Measurements from ENCODE around the gene TMA7B. TPM values are rescaled to one million over a fixed set of nuclear protein-coding genes. Genes with fewer than 3 reads are reported as not detected.
A peak's percentile ranks its signal among the peaks of the same experiment; 100 is the strongest.

TMA7B gene
- total RNA-seq, 2 experiments from 2014 or later: 5.7 to 6.5 TPM

- Histone ChIP-seq H3K4me1 (ENCODE audit: insufficient read depth, low read length) (peaks cover 97% of the 10 kb centered on the region), H3K36me3 (ENCODE audit: insufficient read depth, low read length) (peaks cover 23% of the 10 kb centered on the region), H3K27ac (ENCODE audit: low read depth in 1 of 2, low read length in 2 of 2) (peak overlapping the region; percentile 54 to 87), H3K9me3 (ENCODE audit: control insufficient read depth in 1 of 2, insufficient read depth in 1 of 2, low read length in 2 of 2) (no peaks in the 10 kb centered on the region), H3K27me3 (ENCODE audit: control insufficient read depth in 1 of 2, insufficient read depth in 2 of 2, low read length in 2 of 2) (no peaks in the 10 kb centered on the region), H3K4me3 (ENCODE audit: low read length) (peak overlapping the region; percentile 5)
- intact Hi-C loops (cut with DNase I, micrococcal nuclease): no loop called here
- POLR2A ChIA-PET: interaction anchor here (0.7 to 2.9 kb wide), 9 partner anchors 10 to 36 kb away, joined by 3 to 18 read pairs (median 5); partner anchors contain the start of gene GRAP2
- peak overlapping the region; percentile 81 for H3K4me3 Mint-ChIP-seq
- H3K4me1 Mint-ChIP-seq (ENCODE audit: low read depth): peaks cover 87% of the 10 kb centered on the region
- no peak for TF ChIP-seq CTCF (IDR thresholded peaks at IDR 0.05)
- ATAC-seq (ENCODE audit: poor library complexity): no peak
- H3K27me3 Mint-ChIP-seq: no peaks in the 10 kb centered on the region
- CTCF ChIA-PET: interaction anchor here (1.0 to 1.5 kb wide), 4 partner anchors 9 to 88 kb away, joined by 3 read pairs; no protein-coding TSS in a partner anchor
- DNase-seq: peak in 2 of 14 experiments; percentile 42
- H3K9me3 Mint-ChIP-seq: no peaks in the 10 kb centered on the region
- peaks cover 39% of the 10 kb centered on the region for H3K36me3 Mint-ChIP-seq (ENCODE audit: low read depth)
- H3K27ac Mint-ChIP-seq: no peak overlapping the region
Measured at GRCh38 chr22:39936523-39937145, 23.6 kb upstream of the TMA7B start.

GRCh38 chr22:39937906-39938305, 22.3 kb upstream of the TMA7B start:
- H3K4me3 Mint-ChIP-seq: peak overlapping the region; percentile 81
- Histone ChIP-seq H3K9me3 (ENCODE audit: control insufficient read depth in 1 of 2, insufficient read depth in 1 of 2, low read length in 2 of 2) (no peaks in the 10 kb centered on the region), H3K36me3 (ENCODE audit: insufficient read depth, low read length) (peaks cover 23% of the 10 kb centered on the region), H3K4me3 (ENCODE audit: low read length) (no peak overlapping the region), H3K27me3 (ENCODE audit: control insufficient read depth in 1 of 2, insufficient read depth in 2 of 2, low read length in 2 of 2) (no peaks in the 10 kb centered on the region), H3K27ac (ENCODE audit: low read depth in 1 of 2, low read length in 2 of 2) (peak overlapping the region; percentile 54 to 87), H3K4me1 (ENCODE audit: insufficient read depth, low read length) (peaks cover 95% of the 10 kb centered on the region)
- TF ChIP-seq CTCF (IDR thresholded peaks at IDR 0.05): no peak
- ChIA-PET CTCF (interaction anchor here (1.3 kb wide), 1 partner anchor 33 kb away, joined by 3 read pairs; no protein-coding TSS in a partner anchor), POLR2A (interaction anchor here (0.8 to 2.9 kb wide), 6 partner anchors 12 to 251 kb away, joined by 4 to 18 read pairs (median 8); no protein-coding TSS in a partner anchor)
- intact Hi-C loops (cut with DNase I, micrococcal nuclease): loop anchor here in 1 of 2 experiments (1.0 kb wide), 1 partner anchor 37 kb away; the partner anchor contains the start of gene GRAP2
- no peaks in the 10 kb centered on the region for H3K27me3 Mint-ChIP-seq
- peaks cover 37% of the 10 kb centered on the region for H3K36me3 Mint-ChIP-seq (ENCODE audit: low read depth)
- DNase-seq (peak in 7 of 14 experiments; percentile 32 to 76 (median 57)), ATAC-seq (ENCODE audit: poor library complexity) (peak; percentile 69)
- no peaks in the 10 kb centered on the region for H3K9me3 Mint-ChIP-seq
- H3K27ac Mint-ChIP-seq: no peak overlapping the region
- H3K4me1 Mint-ChIP-seq (ENCODE audit: low read depth): peaks cover 95% of the 10 kb centered on the region

- peaks cover 95% of the 10 kb centered on the region for H3K4me1 Mint-ChIP-seq (ENCODE audit: low read depth)
- peaks cover 95% of the 10 kb centered on the region for H3K4me1 ChIP-seq (ENCODE audit: insufficient read depth, low read length)
- DNase-seq: peak in 4 of 14 experiments; percentile 27 to 63 (median 36)
Measured at GRCh38 chr22:39938509-39939111, 21.6 kb upstream of the TMA7B start.

More at GRCh38 chr22:39938509-39939111, 21.6 kb upstream of the TMA7B start:
- POLR2A ChIA-PET: interaction anchor here (0.8 to 2.9 kb wide), 6 partner anchors 12 to 251 kb away, joined by 4 to 18 read pairs (median 8); no protein-coding TSS in a partner anchor
- no peak for TF ChIP-seq CTCF (IDR thresholded peaks at IDR 0.05)
- Mint-ChIP-seq H3K4me3 (peak overlapping the region; percentile 81), H3K36me3 (ENCODE audit: low read depth) (peaks cover 42% of the 10 kb centered on the region), H3K27me3 (no peaks in the 10 kb centered on the region), H3K9me3 (no peaks in the 10 kb centered on the region), H3K27ac (no peak overlapping the region)
- Histone ChIP-seq H3K9me3 (ENCODE audit: control insufficient read depth in 1 of 2, insufficient read depth in 1 of 2, low read length in 2 of 2) (no peaks in the 10 kb centered on the region), H3K27me3 (ENCODE audit: control insufficient read depth in 1 of 2, insufficient read depth in 2 of 2, low read length in 2 of 2) (no peaks in the 10 kb centered on the region), H3K4me3 (ENCODE audit: low read length) (no peak overlapping the region), H3K27ac (ENCODE audit: low read depth in 1 of 2, low read length in 2 of 2) (peak overlapping the region; percentile 54 to 87), H3K36me3 (ENCODE audit: insufficient read depth, low read length) (peaks cover 23% of the 10 kb centered on the region)
- intact Hi-C loops (cut with DNase I, micrococcal nuclease): loop anchor here in 1 of 2 experiments (1.0 kb wide), 1 partner anchor 37 kb away; the partner anchor contains the start of gene GRAP2
- ATAC-seq (ENCODE audit: poor library complexity): no peak
- CTCF ChIA-PET: interaction anchor here (0.7 to 2.1 kb wide), 3 partner anchors 34 to 1012 kb away, joined by 3 to 6 read pairs (median 5); no protein-coding TSS in a partner anchor

All from CD4-positive, alpha-beta T cell (primary cell).